Transverse colon (tissue), 4 donors: ENCODE data around the gene SLC35A4. TPM values are rescaled to one million over a fixed set of nuclear protein-coding genes. Genes with fewer than 3 reads are reported as not detected.

ENCODE experiments used
- DNase-seq: peaks from one replicate; pipeline ENCODE4 v3.0.0-alpha.2; 2019
- H3K27ac ChIP-seq, 4 donors: fragments of 200-600 bp; sonication (generic); 2 replicates each; pipeline ENCODE4 v1.5.1; 2016 to 2018; ENCODE audit warnings: inconsistent platforms in 4 of 4
- H3K27me3 ChIP-seq: fragments of 200-600 bp; sonication (generic); 2 replicates; pipeline ENCODE4 v1.5.1; 2017; ENCODE audit warnings: inconsistent platforms
- H3K36me3 ChIP-seq, 4 donors: fragments of 200-600 bp; sonication (generic); 2 replicates each; pipeline ENCODE4 v1.5.1; 2017 to 2019; ENCODE audit warnings: inconsistent platforms in 4 of 4
- H3K4me1 ChIP-seq, 4 donors: fragments of 200-600 bp; sonication (generic); 2 replicates each; pipeline ENCODE4 v1.5.1; 2017 to 2020; ENCODE audit warnings: inconsistent platforms in 4 of 4
- H3K4me3 ChIP-seq, 4 donors: fragments of 200-600 bp; sonication (generic); 1 replicate in 1 of 4; 2 replicates in 3 of 4; pipeline versions ENCODE4 v1.5.1 to v1.6.1; 2017 to 2019; ENCODE audit warnings: inconsistent platforms in 4 of 4
- H3K9me3 ChIP-seq, 2 donors: fragments of 200-600 bp; sonication (generic); 2 replicates each; pipeline ENCODE4 v1.5.1; 2017 to 2019; ENCODE audit warnings: inconsistent platforms in 2 of 2
- CTCF ChIP-seq, 5 experiments: fragments of 200-600 bp in 3 of 5; fragments of 450-650 bp in 2 of 5; sonication (generic) in 3 of 5; IDR thresholded peaks; 1 replicate in 2 of 5; 2 replicates in 3 of 5; pipeline ENCODE4 v1.5.1; 2016 to 2017; ENCODE audit warnings: antibody characterized with exemption in 5 of 5, inconsistent platforms in 3 of 5, mild to moderate bottlenecking in 2 of 5, moderate library complexity in 1 of 5
- EP300 ChIP-seq: sonication (generic); formaldehyde crosslinking; IDR thresholded peaks from one replicate; pipeline ENCODE4 v1.6.1; 2017; ENCODE audit warnings: antibody characterized with exemption, low read depth
- POLR2A ChIP-seq: fragments of 450-650 bp; IDR thresholded peaks from one replicate; pipeline ENCODE4 v1.6.1; 2016; ENCODE audit warnings: antibody characterized with exemption, mild to moderate bottlenecking, moderate library complexity
- POLR2AphosphoS5 ChIP-seq, 3 donors: sonication (generic); formaldehyde crosslinking; IDR thresholded peaks; one replicate each; pipeline ENCODE4 v1.6.1; 2016; ENCODE audit warnings: antibody characterized with exemption in 3 of 3
- WGBS, 2 donors: methylation state at CpG; one replicate each; pipeline ENCODE4 v1.1.5; 2018; ENCODE audit warnings: low coverage in 1 of 2; 5-methylcytosine and 5-hydroxymethylcytosine counted together
- in situ Hi-C, 4 donors: fragments of 200-750 bp; cut with MboI; loops; one replicate each; pipeline versions ENCODE4 v1.15.0 to v1.15.1; 2017; ENCODE audit warnings: low sequenced_read_pairs in 3 of 4, low pct_ligation_motif_present in 1 of 4, low pct_unique_long_range_greater_than_20kb in 1 of 4
- intact Hi-C: fragments of 100-400 bp; cut with DNase I; formaldehyde crosslinking; loops from one replicate; pipeline ENCODE4 v1.15.1; 2023; ENCODE audit warnings: low total_unique reads
- total RNA-seq, 4 donors: library from RNA; depleted of rRNA; stranded (reverse); fragments of >200 nt; gene quantifications; one replicate each; pipeline ENCODE4 v1.1.0, GENCODE V29; 2016

Gene SLC35A4
- total RNA-seq, 4 donors from 2014 or later = 39.4 to 75.5 (median 52.6) TPM

GRCh38 chr5:140605879-140606278, 41.3 kb downstream of the SLC35A4 start:
- in situ Hi-C loops = no loop called here
- no peaks in the 10 kb centered on the region for H3K36me3 ChIP-seq
- intact Hi-C loops = no loop called here
- DNase-seq = no peak
- WGBS, 2 donors = 81 to 90% methylated on average over 3 of the region's 3 CpGs
- H3K27me3 ChIP-seq = no peaks in the 10 kb centered on the region
- H3K9me3 ChIP-seq = no peaks in the 10 kb centered on the region
- no peak for TF ChIP-seq POLR2A
- no peak for TF ChIP-seq POLR2AphosphoS5 (IDR thresholded peaks at IDR 0.05)
- TF ChIP-seq EP300 = no peak
- no peak for TF ChIP-seq CTCF (IDR thresholded peaks at IDR 0.05)
- no peak overlapping the region for H3K4me3 ChIP-seq
- peaks cover 2 to 27% (median 10%) of the 10 kb centered on the region in 4 donors for H3K4me1 ChIP-seq
- H3K27ac ChIP-seq = no peak overlapping the region

GRCh38 chr5:140607031-140607430, 42.4 kb downstream of the SLC35A4 start:
- in situ Hi-C loops (no loop called here), intact Hi-C loops (no loop called here)
- TF ChIP-seq POLR2AphosphoS5 (IDR thresholded peaks at IDR 0.05) (no peak), EP300 (no peak), POLR2A (no peak), CTCF (IDR thresholded peaks at IDR 0.05) (no peak)
- Histone ChIP-seq H3K27me3 (no peaks in the 10 kb centered on the region), H3K27ac (peak overlapping the region in 1 of 4 donors; percentile 14), H3K9me3 (no peaks in the 10 kb centered on the region), H3K36me3 (no peaks in the 10 kb centered on the region), H3K4me1 (peaks cover 2 to 36% (median 10%) of the 10 kb centered on the region in 4 donors), H3K4me3 (no peak overlapping the region)
- DNase-seq = no peak
- 80 to 83% methylated on average over 2 of the region's 2 CpGs for WGBS, 2 donors

GRCh38 chr5:140608722-140609121, 44.1 kb downstream of the SLC35A4 start:
- H3K27ac ChIP-seq = peak overlapping the region; percentile 51 to 81 (median 74)

GRCh38 chr5:140609126-140609525, 44.5 kb downstream of the SLC35A4 start:
- in situ Hi-C loops = no loop called here
- Histone ChIP-seq H3K4me1 (peaks cover 2 to 36% (median 10%) of the 10 kb centered on the region in 4 donors), H3K27ac (peak overlapping the region; percentile 51 to 81 (median 74)), H3K27me3 (no peaks in the 10 kb centered on the region), H3K36me3 (no peaks in the 10 kb centered on the region), H3K9me3 (no peaks in the 10 kb centered on the region), H3K4me3 (no peak overlapping the region)
- intact Hi-C loops = no loop called here
- peak in 1 of 3 donors; percentile 50 for TF ChIP-seq POLR2AphosphoS5 (IDR thresholded peaks at IDR 0.05)
- TF ChIP-seq EP300 = no peak
- TF ChIP-seq CTCF (IDR thresholded peaks at IDR 0.05) = no peak
- DNase-seq = peak; percentile 80
- WGBS, 2 donors = 51% methylated on average over 4 of the region's 4 CpGs; no CpG with 5 or more reads in 1 of the 2 donors

More at GRCh38 chr5:140608722-140609121, 44.1 kb downstream of the SLC35A4 start:
- peaks cover 2 to 36% (median 10%) of the 10 kb centered on the region in 4 donors for H3K4me1 ChIP-seq
- TF ChIP-seq POLR2AphosphoS5 (IDR thresholded peaks at IDR 0.05) = no peak
- intact Hi-C loops (no loop called here), in situ Hi-C loops (no loop called here)
- H3K27me3 ChIP-seq = no peaks in the 10 kb centered on the region
- no peak for DNase-seq
- no peak overlapping the region for H3K4me3 ChIP-seq
- no peaks in the 10 kb centered on the region for H3K9me3 ChIP-seq
- H3K36me3 ChIP-seq = no peaks in the 10 kb centered on the region

GRCh38 chr5:140611020-140611521, 46.4 kb downstream of the SLC35A4 start:
- no peaks in the 10 kb centered on the region for H3K36me3 ChIP-seq
- no peak overlapping the region for H3K4me3 ChIP-seq
- H3K9me3 ChIP-seq = no peaks in the 10 kb centered on the region
- peak overlapping the region; percentile 51 to 81 (median 74) for H3K27ac ChIP-seq
- no peak for DNase-seq
- intact Hi-C loops = no loop called here
- TF ChIP-seq CTCF (IDR thresholded peaks at IDR 0.05) (no peak), POLR2AphosphoS5 (IDR thresholded peaks at IDR 0.05) (no peak), EP300 (no peak), POLR2A (no peak)
- H3K27me3 ChIP-seq = no peaks in the 10 kb centered on the region
- in situ Hi-C loops = no loop called here
- H3K4me1 ChIP-seq = peaks cover 2 to 36% (median 10%) of the 10 kb centered on the region in 4 donors
- WGBS, 2 donors = 70 to 71% methylated on average over 1 to 2 of the region's 2 CpGs
